Left hindlimb (tissue), 1 donor: ENCODE results near the gene LAMC3.
A peak's percentile ranks its signal among the peaks of the same experiment; 100 is the strongest.
"Not testable (repeated sequence)": the region's sequence is repeated elsewhere in the genome, so short reads cannot be mapped to it uniquely, and the experiment has no call there.

ENCODE experiments used
- DNase-seq: peaks from one replicate; pipeline ENCODE4 v3.0.0-alpha.2; 2018

The LAMC3 gene

GRCh38 chr9:131082774-131083512 is 74.0 kb downstream of the LAMC3 start:
- DNase-seq, result no peak

DNA sequence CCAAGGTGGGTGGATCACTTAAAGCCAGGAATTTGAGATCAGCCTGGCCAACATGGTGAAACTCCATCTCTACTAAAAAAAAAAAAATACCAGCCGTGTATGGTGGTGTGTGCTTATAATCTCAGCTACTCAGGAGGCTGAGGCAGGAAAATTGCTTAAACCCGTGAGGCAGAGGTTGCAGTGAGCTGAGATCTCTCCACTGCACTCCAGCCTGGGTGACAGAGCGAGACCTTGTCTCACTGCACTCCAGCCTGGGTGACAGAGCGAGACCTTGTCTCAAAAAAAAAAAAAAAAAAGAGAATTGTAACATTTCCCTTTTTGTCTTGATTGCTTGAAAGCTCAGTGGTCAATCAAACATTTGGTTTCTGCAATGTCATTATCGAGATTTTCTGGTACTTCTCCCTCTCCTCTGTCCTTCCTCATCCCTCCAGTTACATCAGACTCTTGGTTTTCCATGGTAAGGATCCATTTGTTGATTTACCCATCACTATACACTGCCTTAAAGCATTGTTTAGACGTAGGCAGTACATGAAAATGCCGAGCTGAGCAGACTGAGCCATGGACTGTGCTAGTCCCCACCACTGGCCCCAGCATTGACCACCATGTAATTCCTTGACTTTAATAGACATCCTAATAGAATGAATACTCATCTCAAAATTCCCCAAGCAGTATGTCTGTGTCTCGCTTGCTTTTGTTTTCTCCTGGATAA is 75.8 kb downstream of the LAMC3 start:
- no peak for DNase-seq

GRCh38 chr9:131085370-131086122 is 76.6 kb downstream of the LAMC3 start:
- no peak for DNase-seq

DNA sequence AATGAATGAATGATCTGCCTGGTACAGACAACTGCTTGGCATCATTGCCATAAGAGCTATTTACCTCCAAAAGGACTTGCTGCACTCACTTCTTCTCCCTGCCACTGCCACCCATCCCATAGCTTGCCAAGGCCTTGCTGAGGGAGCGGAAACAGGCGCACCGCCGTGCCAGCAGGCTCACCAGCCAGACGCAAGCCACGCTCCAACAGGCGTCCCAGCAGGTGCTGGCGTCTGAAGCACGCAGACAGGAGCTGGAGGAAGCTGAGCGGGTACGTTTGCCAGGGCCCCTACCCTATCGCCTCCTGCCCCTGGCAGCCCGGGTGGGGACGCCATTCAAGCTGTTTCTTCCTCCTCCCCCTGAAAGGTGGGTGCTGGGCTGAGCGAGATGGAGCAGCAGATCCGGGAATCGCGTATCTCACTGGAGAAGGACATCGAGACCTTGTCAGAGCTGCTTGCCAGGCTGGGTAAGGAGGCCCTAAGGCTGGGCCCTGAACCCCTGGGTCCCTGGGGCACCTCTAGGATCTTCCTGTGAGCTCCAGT is 78.5 kb downstream of the LAMC3 start:
- DNase-seq, result no peak

GRCh38 chr9:131090025-131090787 is 81.2 kb downstream of the LAMC3 start:
- DNase-seq, result no peak

- DNase-seq, result no peak
These were observed 82.5 kb downstream of the LAMC3 start for GRCh38 chr9:131091352-131091992.

DNA sequence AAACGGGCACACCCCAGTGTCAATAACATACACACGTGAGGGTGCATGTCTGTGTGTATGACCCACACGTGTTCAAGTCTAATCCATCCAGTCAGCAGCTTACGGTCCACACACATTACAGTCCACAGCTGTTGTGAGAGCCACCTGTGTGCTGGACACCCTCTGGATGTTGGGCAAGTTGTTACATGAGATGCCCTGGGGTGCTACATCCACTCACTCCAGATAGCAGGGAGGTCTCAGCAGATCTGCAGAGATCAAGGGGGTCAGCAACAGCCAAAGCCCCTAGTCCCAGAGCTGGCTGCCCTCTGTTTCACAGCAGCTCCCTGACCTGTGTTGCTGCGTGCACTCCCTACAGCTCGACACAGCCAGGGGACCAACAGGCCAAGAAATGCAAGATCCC is 83.1 kb downstream of the LAMC3 start:
- no peak for DNase-seq

DNA sequence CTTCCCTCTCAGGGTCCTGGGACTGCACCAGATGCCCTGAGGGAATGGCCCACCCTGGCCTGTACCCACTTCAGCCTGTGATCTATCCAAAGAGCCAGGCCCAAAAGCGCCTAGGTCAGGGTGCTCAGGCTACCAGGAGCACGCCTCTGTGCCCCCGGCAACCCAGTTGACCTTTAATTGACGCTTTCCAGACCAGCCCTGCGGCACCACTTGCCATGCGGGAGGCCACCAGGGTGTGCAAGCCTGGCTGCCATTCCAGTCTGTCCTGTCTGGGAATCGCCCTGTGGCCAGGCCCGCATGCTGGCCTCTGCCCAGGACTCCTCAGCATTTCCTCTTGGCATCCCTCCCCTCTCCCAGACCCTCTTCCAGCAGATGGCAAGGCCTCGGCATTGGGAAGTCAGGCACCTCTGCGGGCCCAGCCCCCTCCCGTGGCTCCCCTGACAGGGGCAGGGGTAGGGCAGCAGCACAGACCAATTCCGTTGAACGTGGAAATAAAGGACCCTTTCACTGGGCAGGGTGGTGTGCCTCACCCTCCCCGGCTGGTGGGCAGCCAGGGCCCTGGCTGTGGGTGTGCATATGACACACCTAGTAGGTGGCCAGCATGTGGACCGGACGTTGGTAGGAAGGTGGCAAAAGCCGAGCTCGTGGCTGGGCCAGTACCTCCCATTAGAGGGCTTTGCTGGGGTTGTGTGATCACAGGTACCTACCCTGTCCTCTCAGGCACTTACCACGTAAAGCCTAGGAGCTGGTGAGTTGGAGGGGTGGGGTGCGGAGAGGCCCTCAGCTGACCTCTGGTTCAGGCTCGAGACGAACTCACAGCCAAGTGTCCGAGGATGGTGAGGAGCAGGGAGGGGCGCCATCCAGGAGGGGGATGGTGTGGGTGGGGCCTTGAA is 83.8 kb downstream of the LAMC3 start:
- DNase-seq, result no peak

GRCh38 chr9:131094015-131094414 is 85.0 kb downstream of the LAMC3 start:
- DNase-seq, result no peak

GRCh38 chr9:131094622-131095021 is 85.6 kb downstream of the LAMC3 start:
- peak; percentile 68 for DNase-seq

DNA sequence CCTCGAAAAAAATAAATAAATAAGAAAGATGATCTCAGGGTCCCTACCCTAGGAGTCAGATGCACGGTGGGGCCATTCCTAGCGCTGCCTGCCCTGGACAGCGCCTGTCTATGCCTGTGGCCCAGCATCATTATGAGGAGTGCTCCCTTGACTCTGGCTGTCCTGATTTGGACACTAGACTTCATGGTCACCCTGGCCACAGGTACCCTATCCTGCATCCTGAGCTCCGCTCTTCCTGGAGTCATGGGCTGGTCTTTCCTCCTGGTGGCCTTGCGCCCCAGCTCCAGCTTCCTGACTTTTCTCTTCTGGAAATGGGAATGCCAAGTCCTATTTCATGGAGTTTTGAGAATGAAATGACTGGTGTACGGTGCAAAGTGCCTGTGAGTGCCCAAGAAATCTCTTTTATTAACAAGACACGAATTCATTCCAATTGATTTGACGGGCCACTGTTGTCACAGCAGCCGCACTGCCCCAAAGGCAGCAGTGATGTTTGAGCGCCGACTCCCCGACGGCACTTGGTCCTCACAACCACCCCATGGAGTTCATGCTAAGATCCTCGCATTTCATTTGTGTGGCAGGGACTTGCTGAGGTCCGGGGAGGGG is 86.8 kb downstream of the LAMC3 start:
- DNase-seq, result no peak

DNA sequence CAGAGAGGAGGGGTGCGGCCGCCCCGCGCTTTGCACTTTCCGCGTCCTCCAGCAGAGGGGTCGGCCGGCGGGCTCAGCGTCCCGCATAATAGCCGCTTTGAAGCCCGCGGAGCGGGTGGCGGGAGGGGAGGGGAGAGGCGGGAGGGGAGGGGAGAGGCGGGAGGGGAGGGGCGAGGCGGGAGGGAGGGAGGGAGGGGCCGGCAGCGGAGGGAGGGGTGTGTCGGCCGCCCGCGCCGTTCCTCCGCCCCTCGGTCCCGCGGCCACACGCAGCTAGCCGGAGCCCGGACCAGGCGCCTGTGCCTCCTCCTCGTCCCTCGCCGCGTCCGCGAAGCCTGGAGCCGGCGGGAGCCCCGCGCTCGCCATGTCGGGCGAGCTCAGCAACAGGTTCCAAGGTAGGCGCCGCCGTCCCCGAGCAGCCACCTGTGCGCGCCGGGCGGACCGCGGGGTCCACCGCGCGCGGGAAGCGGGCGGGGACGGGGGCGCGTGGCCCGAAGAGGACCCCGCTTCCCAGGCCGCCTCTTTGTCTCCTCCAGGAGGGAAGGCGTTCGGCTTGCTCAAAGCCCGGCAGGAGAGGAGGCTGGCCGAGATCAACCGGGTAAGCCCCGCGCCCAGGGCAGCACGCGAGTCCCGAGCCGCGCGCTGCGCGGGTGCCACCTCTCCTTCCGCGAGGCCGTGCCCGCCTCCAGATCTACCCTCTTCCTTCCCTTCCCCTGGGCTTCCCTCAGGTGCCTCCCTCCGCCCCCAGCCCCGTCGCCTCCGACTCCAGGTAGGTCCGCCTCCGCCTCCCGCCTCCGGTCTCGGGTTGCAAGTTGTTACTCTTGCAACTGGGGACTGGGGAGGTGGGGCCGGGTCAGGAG is 87.5 kb downstream of the LAMC3 start, which contains the start of gene AIF1L:
Gene AIF1L, plus strand, starts transcription at position 263 of the 857 bp plus-strand sequence. Its CDS starts 99 bp downstream, at position 362.
- DNase-seq, result peak; percentile 64

GRCh38 chr9:131097126-131097947 is 88.4 kb downstream of the LAMC3 start:
- DNase-seq, result no peak

- peak; percentile 37 for DNase-seq
These were observed 88.9 kb downstream of the LAMC3 start for GRCh38 chr9:131097948-131098278.

GRCh38 chr9:131098391-131099101 is 89.6 kb downstream of the LAMC3 start:
- peak; percentile 43 for DNase-seq

DNA sequence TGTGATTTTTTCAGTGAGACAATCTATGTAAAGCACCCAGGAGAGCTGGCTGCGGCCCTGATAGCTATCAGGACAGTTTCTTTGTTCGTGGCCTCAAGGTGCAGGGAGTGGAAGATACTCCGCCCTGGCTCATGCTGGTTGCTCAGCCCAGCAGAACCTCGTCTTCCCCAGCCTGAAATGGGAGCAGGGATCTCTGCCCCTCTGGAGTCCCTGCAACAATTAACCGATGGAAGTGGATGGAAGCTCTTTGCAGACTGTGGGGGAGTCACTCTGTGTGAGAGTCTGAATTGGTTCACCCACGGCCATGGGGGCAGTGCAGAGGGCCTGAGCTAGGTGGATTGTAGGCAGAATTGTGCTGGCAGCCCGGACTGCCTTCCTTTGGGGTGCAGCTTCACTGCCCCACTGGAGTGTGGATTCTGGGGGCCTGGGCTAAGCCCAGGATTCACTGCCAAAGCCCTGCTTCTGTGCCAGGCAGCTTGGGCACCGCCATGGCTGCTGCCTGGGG is 90.2 kb downstream of the LAMC3 start:
- DNase-seq, result no peak

DNA sequence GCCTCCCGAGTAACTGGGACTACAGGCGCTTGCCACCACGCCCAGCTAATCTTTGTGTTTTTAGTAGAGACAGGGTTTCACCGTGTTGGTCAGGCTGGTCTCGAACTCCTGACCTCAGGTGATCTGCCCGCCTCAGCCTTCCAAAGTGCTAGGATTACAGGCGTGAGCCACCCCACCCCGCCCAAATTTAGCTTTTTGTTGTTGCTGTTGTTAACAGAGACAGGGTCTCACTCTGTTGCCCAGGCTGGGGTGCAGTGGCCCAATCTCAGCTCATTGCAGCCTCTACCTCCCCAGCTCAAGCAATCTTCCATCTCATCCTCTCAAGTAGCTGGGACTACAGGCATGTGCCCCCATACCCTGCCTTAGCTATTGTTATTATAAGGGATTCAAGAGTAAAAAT is 90.9 kb downstream of the LAMC3 start:
- not testable (repeated sequence) for DNase-seq

- DNase-seq, result no peak
These were observed 91.5 kb downstream of the LAMC3 start for GRCh38 chr9:131100445-131100844.
